ENCODE data around the gene SLC38A7.
A peak's percentile ranks its signal among the peaks of the same experiment; 100 is the strongest.

The SLC38A7 gene

GRCh38 chr16:58732545-58733247, 48.1 kb upstream of the SLC38A7 start:
- no peak overlapping the region for H2BK5ac ChIP-seq (ENCODE audit: low read depth, low read length, poor library complexity, severe bottlenecking)
- peak; percentile 33 for DNase-seq
- H3K18ac ChIP-seq (ENCODE audit: low read depth in 1 of 2, low read length in 2 of 2): no peak overlapping the region
- H4K91ac ChIP-seq (ENCODE audit: low read length): no peak overlapping the region
- peak overlapping the region; percentile 99 for H3K4me2 ChIP-seq (ENCODE audit: low read length, poor library complexity, severe bottlenecking)
- H3K4me3 ChIP-seq (ENCODE audit: insufficient read depth in 1 of 2, low read depth in 1 of 2, low read length in 2 of 2): peak overlapping the region in 1 of 2 experiments; percentile 95
- no peak overlapping the region for H2BK15ac ChIP-seq (ENCODE audit: low read depth, poor library complexity, severe bottlenecking)
- H3K27ac ChIP-seq (ENCODE audit: low read length, poor library complexity, severe bottlenecking): no peak overlapping the region
- no peak overlapping the region for H2BK120ac ChIP-seq (ENCODE audit: low read depth, low read length)
- H3K79me1 ChIP-seq (replicated peaks; ENCODE audit: low read length, poor library complexity, severe bottlenecking): peaks cover 11% of the 10 kb centered on the region
- peaks cover 4% of the 10 kb centered on the region for H3K4me1 ChIP-seq (ENCODE audit: control insufficient read depth, insufficient read depth, low read depth, low read length)
- peak overlapping the region; percentile 87 for H3K9ac ChIP-seq (ENCODE audit: low read length)
- H3K36me3 ChIP-seq (ENCODE audit: control insufficient read depth in 1 of 2, insufficient read depth in 2 of 2, low read depth in 1 of 2, low read length in 2 of 2): peaks cover 3% of the 10 kb centered on the region in 2 experiments
- H2BK12ac ChIP-seq (ENCODE audit: low read length in 2 of 2): no peak overlapping the region
- H2AFZ ChIP-seq (ENCODE audit: low read depth, low read length): no peak overlapping the region
- no peak overlapping the region for H3K23ac ChIP-seq (ENCODE audit: low read length in 2 of 2)
- WGBS: 46% methylated on average over 8 of the region's 9 CpGs
- no peak overlapping the region for H2AK5ac ChIP-seq (ENCODE audit: low read length, severe bottlenecking)
- H3K27me3 ChIP-seq (ENCODE audit: control insufficient read depth in 1 of 2, insufficient read depth in 1 of 2, low read length in 2 of 2): no peaks in the 10 kb centered on the region
- no peak overlapping the region for H3K4ac ChIP-seq (ENCODE audit: low read depth in 1 of 2, low read length in 2 of 2)
- no peak overlapping the region for H4K8ac ChIP-seq (ENCODE audit: low read length)
- H3K14ac ChIP-seq (ENCODE audit: low read length in 2 of 2): no peak overlapping the region
- no peaks in the 10 kb centered on the region for H3K9me3 ChIP-seq (ENCODE audit: control insufficient read depth, low read length)

- Histone ChIP-seq H4K8ac (ENCODE audit: low read length) (no peak overlapping the region), H4K91ac (ENCODE audit: low read length) (no peak overlapping the region), H3K4me1 (ENCODE audit: control insufficient read depth, insufficient read depth, low read depth, low read length) (peaks cover 4% of the 10 kb centered on the region), H3K4me2 (ENCODE audit: low read length, poor library complexity, severe bottlenecking) (no peak overlapping the region), H3K4ac (ENCODE audit: low read depth in 1 of 2, low read length in 2 of 2) (no peak overlapping the region), H2BK15ac (ENCODE audit: low read depth, poor library complexity, severe bottlenecking) (no peak overlapping the region), H3K4me3 (ENCODE audit: insufficient read depth in 1 of 2, low read depth in 1 of 2, low read length in 2 of 2) (no peak overlapping the region), H2AFZ (ENCODE audit: low read depth, low read length) (no peak overlapping the region), H2AK5ac (ENCODE audit: low read length, severe bottlenecking) (no peak overlapping the region), H3K9ac (ENCODE audit: low read length) (no peak overlapping the region), H3K27me3 (ENCODE audit: control insufficient read depth in 1 of 2, insufficient read depth in 1 of 2, low read length in 2 of 2) (no peaks in the 10 kb centered on the region), H3K23ac (ENCODE audit: low read length in 2 of 2) (no peak overlapping the region), H3K36me3 (ENCODE audit: control insufficient read depth in 1 of 2, insufficient read depth in 2 of 2, low read depth in 1 of 2, low read length in 2 of 2) (peaks cover 3% of the 10 kb centered on the region in 2 experiments), H3K27ac (ENCODE audit: low read length, poor library complexity, severe bottlenecking) (no peak overlapping the region), H3K9me3 (ENCODE audit: control insufficient read depth, low read length) (no peaks in the 10 kb centered on the region), H2BK5ac (ENCODE audit: low read depth, low read length, poor library complexity, severe bottlenecking) (no peak overlapping the region), H2BK12ac (ENCODE audit: low read length in 2 of 2) (no peak overlapping the region), H3K79me1 (replicated peaks; ENCODE audit: low read length, poor library complexity, severe bottlenecking) (peaks cover 11% of the 10 kb centered on the region), H3K18ac (ENCODE audit: low read depth in 1 of 2, low read length in 2 of 2) (no peak overlapping the region), H2BK120ac (ENCODE audit: low read depth, low read length) (no peak overlapping the region), H3K14ac (ENCODE audit: low read length in 2 of 2) (no peak overlapping the region)
- DNase-seq: no peak
- WGBS: 96% methylated on average over 11 of the region's 11 CpGs
Measured at GRCh38 chr16:58730724-58731370, 46.3 kb upstream of the SLC38A7 start.

GRCh38 chr16:58727796-58728568, 43.4 kb upstream of the SLC38A7 start:
- no peaks in the 10 kb centered on the region for H3K9me3 ChIP-seq (ENCODE audit: control insufficient read depth, low read length)
- WGBS: over 99% methylated on average over 7 of the region's 9 CpGs

More at GRCh38 chr16:58727796-58728568, 43.4 kb upstream of the SLC38A7 start:
- Histone ChIP-seq H3K4me3 (ENCODE audit: insufficient read depth in 1 of 2, low read depth in 1 of 2, low read length in 2 of 2) (no peak overlapping the region), H4K91ac (ENCODE audit: low read length) (no peak overlapping the region), H3K4me2 (ENCODE audit: low read length, poor library complexity, severe bottlenecking) (no peak overlapping the region), H3K27me3 (ENCODE audit: control insufficient read depth in 1 of 2, insufficient read depth in 1 of 2, low read length in 2 of 2) (no peaks in the 10 kb centered on the region), H3K27ac (ENCODE audit: low read length, poor library complexity, severe bottlenecking) (no peak overlapping the region), H2BK12ac (ENCODE audit: low read length in 2 of 2) (no peak overlapping the region), H3K4me1 (ENCODE audit: control insufficient read depth, insufficient read depth, low read depth, low read length) (peaks cover 2% of the 10 kb centered on the region), H2BK15ac (ENCODE audit: low read depth, poor library complexity, severe bottlenecking) (no peak overlapping the region), H2AFZ (ENCODE audit: low read depth, low read length) (no peak overlapping the region), H3K9ac (ENCODE audit: low read length) (no peak overlapping the region), H3K23ac (ENCODE audit: low read length in 2 of 2) (no peak overlapping the region), H2BK120ac (ENCODE audit: low read depth, low read length) (no peak overlapping the region), H4K8ac (ENCODE audit: low read length) (no peak overlapping the region), H3K18ac (ENCODE audit: low read depth in 1 of 2, low read length in 2 of 2) (no peak overlapping the region), H2AK5ac (ENCODE audit: low read length, severe bottlenecking) (no peak overlapping the region), H2BK5ac (ENCODE audit: low read depth, low read length, poor library complexity, severe bottlenecking) (no peak overlapping the region), H3K4ac (ENCODE audit: low read depth in 1 of 2, low read length in 2 of 2) (no peak overlapping the region), H3K79me1 (replicated peaks; ENCODE audit: low read length, poor library complexity, severe bottlenecking) (peaks cover 16% of the 10 kb centered on the region), H3K14ac (ENCODE audit: low read length in 2 of 2) (no peak overlapping the region), H3K36me3 (ENCODE audit: control insufficient read depth in 1 of 2, insufficient read depth in 2 of 2, low read depth in 1 of 2, low read length in 2 of 2) (peaks cover 9 to 10% of the 10 kb centered on the region in 2 experiments)
- DNase-seq: no peak
